ENCODE measurements around the gene HINT3. TPM values are rescaled to one million over a fixed set of nuclear protein-coding genes. Genes with fewer than 3 reads are reported as not detected.
"Not testable (repeated sequence)": the region's sequence is repeated elsewhere in the genome, so short reads cannot be mapped to it uniquely, and the experiment has no call there.

Gene HINT3
- total and polyA plus RNA-seq, 2 donors (not counting 3 experiments of a cell fraction or from before 2014, with no cell fraction given): 1.8 to 8.4 TPM

DNA sequence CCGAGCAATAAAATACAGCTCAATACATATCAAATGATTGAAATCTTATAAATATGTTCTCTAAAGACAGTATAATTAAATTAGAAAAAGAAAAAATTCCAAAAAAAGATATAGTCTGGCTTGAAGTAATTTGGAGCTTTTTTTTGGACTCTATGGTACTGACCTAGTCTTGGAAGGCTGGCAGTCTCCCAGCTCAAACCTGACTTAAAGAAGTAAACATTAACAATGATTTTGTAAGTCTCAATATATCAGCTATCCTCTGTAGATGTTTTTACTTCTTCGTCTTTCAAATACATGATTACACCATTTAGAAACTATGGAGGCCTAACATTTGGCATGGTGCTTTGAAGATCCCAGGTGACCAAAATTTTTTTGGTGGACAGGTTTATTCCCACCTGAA is 14.2 kb downstream of the HINT3 start:
- POLR2A ChIA-PET: no interaction called here
- no peaks in the 10 kb centered on the region for H4K20me1 ChIP-seq (replicated peaks; ENCODE audit: control insufficient read depth, extremely low read depth, insufficient read depth, low read length)
- no peaks in the 10 kb centered on the region for H3K27me3 ChIP-seq (ENCODE audit: control insufficient read depth in 2 of 2, insufficient read depth in 2 of 2, low read length in 2 of 2)
- H3K4me3 ChIP-seq (replicated peaks in 1 of 3; ENCODE audit: insufficient read depth in 1 of 3, low read depth in 1 of 3, low read length in 3 of 3): no peak overlapping the region
- H3K36me3 ChIP-seq (ENCODE audit: control insufficient read depth in 2 of 2, extremely low read depth in 1 of 2, insufficient read depth in 2 of 2, low read length in 2 of 2): peaks cover 0 to 3% of the 10 kb centered on the region in 2 experiments
- CTCF ChIA-PET: interaction anchor here (1.0 to 2.3 kb wide), 7 partner anchors 14 to 657 kb away, joined by 3 to 17 read pairs (median 5); partner anchors contain the start of genes HINT3, NCOA7 and TRMT11
- intact Hi-C loops (cut with micrococcal nuclease) (loop anchor here (5.0 kb wide), 1 partner anchor 113 kb away; no protein-coding TSS in a partner anchor), dilution Hi-C loops (cut with MboI; ENCODE audit: extremely low pct_ligation_motif_present, low sequenced_read_pairs) (no loop called here)
- no peaks in the 10 kb centered on the region for H3K79me2 ChIP-seq (ENCODE audit: control insufficient read depth, insufficient read depth, low read length)
- no peak overlapping the region for H2AFZ ChIP-seq (ENCODE audit: low read depth, low read length)
- no peak overlapping the region for H3K4me2 ChIP-seq (ENCODE audit: insufficient read depth, low read length)
- BruUV-seq (replicated peaks): no TSS peak
- no peaks in the 10 kb centered on the region for H3K9me1 ChIP-seq (replicated peaks; ENCODE audit: control insufficient read depth, extremely low read depth, insufficient read depth, low read length)
- H3K27ac ChIP-seq (ENCODE audit: insufficient read depth, low read depth, low read length): no peak overlapping the region
- H3K4me1 ChIP-seq (ENCODE audit: control insufficient read depth, extremely low read depth, insufficient read depth, low read length): no peaks in the 10 kb centered on the region
- H3K9me3 ChIP-seq (replicated peaks; ENCODE audit: control insufficient read depth, insufficient read depth, low read length): no peaks in the 10 kb centered on the region
- TF ChIP-seq POLR2AphosphoS5 (IDR thresholded peaks at IDR 0.05; ENCODE audit: insufficient read depth, low read depth, low read length) (no peak), FOS (IDR thresholded peaks at IDR 0.05; ENCODE audit: borderline replicate concordance, insufficient read depth, low read length) (no peak), POLR2A (IDR thresholded peaks at IDR 0.05; ENCODE audit: low read depth, low read length) (no peak), JUN (IDR thresholded peaks at IDR 0.05; ENCODE audit: borderline replicate concordance, insufficient read depth, insufficient read length, low read depth) (no peak), EZH2 (IDR thresholded peaks at IDR 0.05; ENCODE audit: borderline replicate concordance, low read depth, low read length, severe bottlenecking) (no peak), MYC (IDR thresholded peaks at IDR 0.05; ENCODE audit: low read depth, low read length) (no peak), GATA2 (IDR thresholded peaks at IDR 0.05; ENCODE audit: insufficient read depth, insufficient read length, low read depth, low read length) (no peak)
- TF ChIP-seq, protein P1, sequence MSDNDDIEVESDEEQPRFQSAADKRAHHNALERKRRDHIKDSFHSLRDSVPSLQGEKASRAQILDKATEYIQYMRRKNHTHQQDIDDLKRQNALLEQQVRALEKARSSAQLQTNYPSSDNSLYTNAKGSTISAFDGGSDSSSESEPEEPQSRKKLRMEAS (IDR thresholded peaks at IDR 0.05; ENCODE audit: insufficient read depth, insufficient read length): no peak
- TF ChIP-seq, protein P2, sequence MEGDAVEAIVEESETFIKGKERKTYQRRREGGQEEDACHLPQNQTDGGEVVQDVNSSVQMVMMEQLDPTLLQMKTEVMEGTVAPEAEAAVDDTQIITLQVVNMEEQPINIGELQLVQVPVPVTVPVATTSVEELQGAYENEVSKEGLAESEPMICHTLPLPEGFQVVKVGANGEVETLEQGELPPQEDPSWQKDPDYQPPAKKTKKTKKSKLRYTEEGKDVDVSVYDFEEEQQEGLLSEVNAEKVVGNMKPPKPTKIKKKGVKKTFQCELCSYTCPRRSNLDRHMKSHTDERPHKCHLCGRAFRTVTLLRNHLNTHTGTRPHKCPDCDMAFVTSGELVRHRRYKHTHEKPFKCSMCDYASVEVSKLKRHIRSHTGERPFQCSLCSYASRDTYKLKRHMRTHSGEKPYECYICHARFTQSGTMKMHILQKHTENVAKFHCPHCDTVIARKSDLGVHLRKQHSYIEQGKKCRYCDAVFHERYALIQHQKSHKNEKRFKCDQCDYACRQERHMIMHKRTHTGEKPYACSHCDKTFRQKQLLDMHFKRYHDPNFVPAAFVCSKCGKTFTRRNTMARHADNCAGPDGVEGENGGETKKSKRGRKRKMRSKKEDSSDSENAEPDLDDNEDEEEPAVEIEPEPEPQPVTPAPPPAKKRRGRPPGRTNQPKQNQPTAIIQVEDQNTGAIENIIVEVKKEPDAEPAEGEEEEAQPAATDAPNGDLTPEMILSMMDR (IDR thresholded peaks at IDR 0.05; ENCODE audit: extremely low read depth in 1 of 2, insufficient read depth in 1 of 2, low read depth in 1 of 2, low read length in 2 of 2): no peak
- H3K9ac ChIP-seq (replicated peaks; ENCODE audit: extremely low read depth, insufficient read depth, low read length): no peak overlapping the region
- no peak for DNase-seq (ENCODE audit: low read depth, low spot score)
- FAIRE-seq: no peak

DNA sequence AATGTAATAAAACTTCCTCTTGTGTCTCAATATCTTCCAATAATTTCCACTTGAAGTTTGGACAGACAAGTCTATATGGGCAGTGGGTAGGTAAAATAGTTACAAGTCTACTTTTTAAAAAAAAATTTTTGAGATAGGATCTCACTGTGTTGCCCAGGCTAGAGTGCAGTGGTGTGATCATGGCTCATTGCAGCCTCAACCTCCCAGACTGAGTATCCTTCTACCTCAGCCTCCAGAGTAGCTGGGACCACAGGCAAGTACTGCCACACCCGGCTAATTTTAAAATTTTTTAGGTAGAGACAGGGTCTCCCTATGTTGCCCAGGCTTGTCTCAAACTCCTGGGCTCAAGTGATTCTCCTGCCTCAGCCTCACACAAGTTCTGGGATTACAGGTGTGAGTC is 15.9 kb downstream of the HINT3 start:
- CTCF ChIA-PET: interaction anchor here (0.7 to 3.0 kb wide), 6 partner anchors 16 to 187 kb away, joined by 4 to 76 read pairs (median 16); partner anchors contain the start of gene NCOA7
- H3K4me2 ChIP-seq (ENCODE audit: insufficient read depth, low read length); H4K20me1 ChIP-seq (replicated peaks; ENCODE audit: control insufficient read depth, extremely low read depth, insufficient read depth, low read length); DNase-seq (ENCODE audit: low read depth, low spot score); H3K36me3 ChIP-seq (ENCODE audit: control insufficient read depth in 2 of 2, extremely low read depth in 1 of 2, insufficient read depth in 2 of 2, low read length in 2 of 2); BruUV-seq (replicated peaks); FAIRE-seq; dilution Hi-C loops (cut with MboI; ENCODE audit: extremely low pct_ligation_motif_present, low sequenced_read_pairs); H3K9me1 ChIP-seq (replicated peaks; ENCODE audit: control insufficient read depth, extremely low read depth, insufficient read depth, low read length); H3K4me1 ChIP-seq (ENCODE audit: control insufficient read depth, extremely low read depth, insufficient read depth, low read length); POLR2A ChIA-PET; H2AFZ ChIP-seq (ENCODE audit: low read depth, low read length); H3K4me3 ChIP-seq (replicated peaks in 1 of 3; ENCODE audit: insufficient read depth in 1 of 3, low read depth in 1 of 3, low read length in 3 of 3); H3K79me2 ChIP-seq (ENCODE audit: control insufficient read depth, insufficient read depth, low read length); H3K27me3 ChIP-seq (ENCODE audit: control insufficient read depth in 2 of 2, insufficient read depth in 2 of 2, low read length in 2 of 2); H3K9ac ChIP-seq (replicated peaks; ENCODE audit: extremely low read depth, insufficient read depth, low read length); H3K27ac ChIP-seq (ENCODE audit: insufficient read depth, low read depth, low read length); H3K9me3 ChIP-seq (replicated peaks; ENCODE audit: control insufficient read depth, insufficient read depth, low read length): not testable (repeated sequence)
- intact Hi-C loops (cut with micrococcal nuclease): loop anchor here (5.0 kb wide), 1 partner anchor 115 kb away; no protein-coding TSS in a partner anchor

All from endothelial cell of umbilical vein (primary cell).